ENCODE measurements around the gene PIEZO2.

PIEZO2 gene

GRCh38 chr18:11106894-11107293 lies 42.5 kb downstream of the PIEZO2 start:
- no peak for TF ChIP-seq CTCF (IDR thresholded peaks at IDR 0.05; ENCODE audit: extremely low read depth, insufficient read depth, missing control alignments)
- no peak for DNase-seq (ENCODE audit: low spot score)
- in situ Hi-C loops (cut with MboI; ENCODE audit: low pct_unique_long_range_greater_than_20kb, low sequenced_read_pairs, unreplicated experiment) = no loop called here

GRCh38 chr18:11105463-11105862 lies 43.9 kb downstream of the PIEZO2 start:
- no peak for TF ChIP-seq CTCF (IDR thresholded peaks at IDR 0.05; ENCODE audit: extremely low read depth, insufficient read depth, missing control alignments)
- in situ Hi-C loops (cut with MboI; ENCODE audit: low pct_unique_long_range_greater_than_20kb, low sequenced_read_pairs, unreplicated experiment) = no loop called here
- DNase-seq (ENCODE audit: low spot score) = no peak

- TF ChIP-seq CTCF (IDR thresholded peaks at IDR 0.05; ENCODE audit: extremely low read depth, insufficient read depth, missing control alignments) = no peak
- no peak for DNase-seq (ENCODE audit: low spot score)
- in situ Hi-C loops (cut with MboI; ENCODE audit: low pct_unique_long_range_greater_than_20kb, low sequenced_read_pairs, unreplicated experiment) = no loop called here
Observed at GRCh38 chr18:11104307-11104706, 45.1 kb downstream of the PIEZO2 start.

GRCh38 chr18:11096839-11097750 lies 52.3 kb downstream of the PIEZO2 start:
- no peak for DNase-seq (ENCODE audit: low spot score)
- in situ Hi-C loops (cut with MboI; ENCODE audit: low pct_unique_long_range_greater_than_20kb, low sequenced_read_pairs, unreplicated experiment) = no loop called here
- TF ChIP-seq CTCF (IDR thresholded peaks at IDR 0.05; ENCODE audit: extremely low read depth, insufficient read depth, missing control alignments) = no peak

- DNase-seq (ENCODE audit: low spot score) = no peak
- TF ChIP-seq CTCF (IDR thresholded peaks at IDR 0.05; ENCODE audit: extremely low read depth, insufficient read depth, missing control alignments) = no peak
- in situ Hi-C loops (cut with MboI; ENCODE audit: low pct_unique_long_range_greater_than_20kb, low sequenced_read_pairs, unreplicated experiment) = no loop called here
Observed at GRCh38 chr18:11096411-11096810, 53.0 kb downstream of the PIEZO2 start.

GRCh38 chr18:11095674-11096293 lies 53.6 kb downstream of the PIEZO2 start:
- TF ChIP-seq CTCF (IDR thresholded peaks at IDR 0.05; ENCODE audit: extremely low read depth, insufficient read depth, missing control alignments) = no peak
- no peak for DNase-seq (ENCODE audit: low spot score)
- in situ Hi-C loops (cut with MboI; ENCODE audit: low pct_unique_long_range_greater_than_20kb, low sequenced_read_pairs, unreplicated experiment) = no loop called here

Data from GM13977 (cell line).